H9 (cell line): ENCODE measurements around the gene TRIM24. TPM values are rescaled to one million over a fixed set of nuclear protein-coding genes. Genes with fewer than 3 reads are reported as not detected.

Experiments
- DNase-seq: peaks from one replicate; pipeline ENCODE4 v3.0.0-alpha.2; 2017
- H2AFZ ChIP-seq: one replicate; pipeline ENCODE4 v1.6.1; 2013; ENCODE audit warnings: mild to moderate bottlenecking, low read length, control low read depth, moderate library complexity
- H2AK5ac ChIP-seq: 2 replicates; pipeline ENCODE4 v1.6.1; 2013; ENCODE audit warnings: low read length, control low read depth, mixed read lengths; ENCODE audit not compliant: insufficient read length
- H2BK120ac ChIP-seq: one replicate; pipeline ENCODE4 v1.6.1; 2013; ENCODE audit warnings: low read depth, mild to moderate bottlenecking, low read length, control low read depth, inconsistent platforms; ENCODE audit not compliant: poor library complexity, severe bottlenecking
- H2BK12ac ChIP-seq: 2 replicates; pipeline ENCODE4 v1.6.1; 2013; ENCODE audit warnings: low read length, control low read depth, mixed read lengths, low read depth; ENCODE audit not compliant: insufficient read length
- H2BK15ac ChIP-seq: 2 replicates; pipeline ENCODE4 v1.6.1; 2013; ENCODE audit warnings: low read depth, low read length, control low read depth
- H2BK20ac ChIP-seq: one replicate; pipeline ENCODE4 v1.6.1; 2013; ENCODE audit warnings: low read depth, mild to moderate bottlenecking, low read length, control low read depth, inconsistent platforms; ENCODE audit not compliant: poor library complexity, severe bottlenecking
- H2BK5ac ChIP-seq: 2 replicates; pipeline ENCODE4 v1.6.1; 2013; ENCODE audit warnings: low read length, control low read depth, mixed read lengths; ENCODE audit not compliant: insufficient read length
- H3K14ac ChIP-seq: 2 replicates; pipeline ENCODE4 v1.6.1; 2013; ENCODE audit warnings: low read length, control low read depth; ENCODE audit not compliant: insufficient read depth
- H3K18ac ChIP-seq: 2 replicates; pipeline ENCODE4 v1.6.1; 2013; ENCODE audit warnings: low read depth, mild to moderate bottlenecking, mixed read lengths, low read length, control low read depth; ENCODE audit not compliant: insufficient read length
- H3K23ac ChIP-seq: 2 replicates; pipeline ENCODE4 v1.6.1; 2013; ENCODE audit warnings: low read length, control low read depth, mixed read lengths, low read depth; ENCODE audit not compliant: insufficient read length
- H3K23me2 ChIP-seq: 2 replicates; pipeline ENCODE4 v1.6.1; 2013; ENCODE audit warnings: low read depth, mild to moderate bottlenecking, mixed read lengths, low read length, control low read depth; ENCODE audit not compliant: insufficient read length, poor library complexity, severe bottlenecking
- H3K27ac ChIP-seq: 2 replicates; pipeline ENCODE4 v1.5.1; 2013; ENCODE audit warnings: low read length, control low read depth, mixed read lengths, low read depth; ENCODE audit not compliant: insufficient read length
- H3K27me3 ChIP-seq: 2 replicates; pipeline ENCODE4 v1.6.1; 2013; ENCODE audit warnings: low read length, control low read depth, inconsistent platforms; ENCODE audit not compliant: insufficient read depth
- H3K4ac ChIP-seq: 2 replicates; pipeline ENCODE4 v1.6.1; 2013; ENCODE audit warnings: low read depth, mild to moderate bottlenecking, control low read depth, inconsistent platforms, low read length, moderate library complexity
- H3K4me1 ChIP-seq: 2 replicates; pipeline ENCODE4 v1.6.1; 2013; ENCODE audit warnings: low read length, control low read depth, inconsistent platforms; ENCODE audit not compliant: insufficient read depth
- H3K4me2 ChIP-seq: 2 replicates; pipeline ENCODE4 v1.6.1; 2013; ENCODE audit warnings: low read length, control low read depth, mixed read lengths; ENCODE audit not compliant: insufficient read length, insufficient read depth
- H3K56ac ChIP-seq: 2 replicates; pipeline ENCODE4 v1.6.1; 2013; ENCODE audit warnings: low read depth, mild to moderate bottlenecking, mixed read lengths, low read length, control low read depth; ENCODE audit not compliant: insufficient read length
- H3K79me1 ChIP-seq: 2 replicates; pipeline ENCODE4 v1.6.1; 2013; ENCODE audit warnings: low read depth, mild to moderate bottlenecking, moderate library complexity, low read length, control low read depth, inconsistent platforms; ENCODE audit not compliant: insufficient read depth, poor library complexity, severe bottlenecking
- H3K79me2 ChIP-seq: 2 replicates; pipeline ENCODE4 v1.6.1; 2013; ENCODE audit warnings: low read length, control low read depth, inconsistent platforms; ENCODE audit not compliant: insufficient read depth
- H3K9ac ChIP-seq: 2 replicates; pipeline ENCODE4 v1.6.1; 2013; ENCODE audit warnings: low read length, control low read depth, mixed read lengths; ENCODE audit not compliant: insufficient read length; ENCODE audit errors: extremely low read depth
- H3K9me3 ChIP-seq: one replicate; pipeline ENCODE4 v1.6.1; 2013; ENCODE audit warnings: low read depth, low read length, inconsistent platforms; ENCODE audit not compliant: control insufficient read depth
- H3T11ph ChIP-seq: one replicate; pipeline ENCODE4 v1.6.1; 2013; ENCODE audit warnings: mild to moderate bottlenecking, low read length, control low read depth, inconsistent platforms
- H4K20me1 ChIP-seq: one replicate; pipeline ENCODE4 v1.6.1; 2013; ENCODE audit not compliant: control insufficient read depth, insufficient read length, insufficient read depth
- H4K5ac ChIP-seq: 2 replicates; pipeline ENCODE4 v1.6.1; 2013; ENCODE audit warnings: low read depth, mild to moderate bottlenecking, mixed read lengths, low read length, control low read depth; ENCODE audit not compliant: insufficient read length
- H4K8ac ChIP-seq: replicated peaks from 2 replicates; pipeline ENCODE4 v1.6.1; 2013; ENCODE audit warnings: low read length, control low read depth, mixed read lengths, low read depth; ENCODE audit not compliant: insufficient read length
- H4K91ac ChIP-seq: 2 replicates; pipeline ENCODE4 v1.6.1; 2013; ENCODE audit warnings: low read depth, mild to moderate bottlenecking, moderate library complexity, mixed read lengths, low read length, control low read depth; ENCODE audit not compliant: insufficient read length
- H3K27ac Mint-ChIP-seq, 3 experiments: 2 replicates in 2 of 3; 3 replicates in 1 of 3; pipeline ENCODE4 v1.8.0; 2020 to 2021; ENCODE audit warnings: mixed read lengths in 3 of 3, mild to moderate bottlenecking in 1 of 3, moderate library complexity in 1 of 3
- H3K27me3 Mint-ChIP-seq: 2 replicates; pipeline ENCODE4 v1.8.0; 2021; ENCODE audit warnings: low read depth, mild to moderate bottlenecking, moderate library complexity, mixed read lengths
- H3K36me3 Mint-ChIP-seq, 3 experiments: 2 replicates in 2 of 3; 3 replicates in 1 of 3; pipeline ENCODE4 v1.8.0; 2020 to 2021; ENCODE audit warnings: low read depth in 3 of 3, mixed read lengths in 3 of 3; ENCODE audit not compliant: insufficient read depth in 1 of 3
- H3K4me1 Mint-ChIP-seq, 2 experiments: 2 replicates each; pipeline ENCODE4 v1.8.0; 2020; ENCODE audit warnings: mixed read lengths in 2 of 2
- H3K4me3 Mint-ChIP-seq, 2 experiments: 2 replicates in 1 of 2; 3 replicates in 1 of 2; pipeline ENCODE4 v1.8.0; 2020 to 2021; ENCODE audit warnings: mild to moderate bottlenecking in 2 of 2, mixed read lengths in 2 of 2, moderate library complexity in 1 of 2
- H3K9me3 Mint-ChIP-seq, 2 experiments: 2 replicates in 1 of 2; 3 replicates in 1 of 2; pipeline ENCODE4 v1.8.0; 2020; ENCODE audit warnings: mild to moderate bottlenecking in 2 of 2, mixed read lengths in 2 of 2, moderate library complexity in 1 of 2
- CTCF ChIP-seq: fragments of 200-600 bp; sonication (generic); conservative IDR thresholded peaks from 3 replicates; pipeline ENCODE4 v1.8.0; 2021; ENCODE audit warnings: antibody characterized with exemption, mild to moderate bottlenecking
- WGBS: extraction: QIAGEN DNeasy Blood & Tissue Kit; methylation state at CpG from one replicate; pipeline ENCODE4 v1.1.7; 2013; ENCODE audit warnings: missing lambda C conversion rate, low lambda C conversion rate, mixed read lengths; ENCODE audit not compliant: insufficient read length; ENCODE audit errors: extremely low coverage; 5-methylcytosine and 5-hydroxymethylcytosine counted together
- total RNA-seq: library from RNA; stranded (reverse); gene quantifications from 2 replicates; pipeline ENCODE4 v1.2.1, GENCODE V29; 2021

TRIM24 gene
- total RNA-seq, 1 experiment from 2014 or later = 260 TPM

DNA sequence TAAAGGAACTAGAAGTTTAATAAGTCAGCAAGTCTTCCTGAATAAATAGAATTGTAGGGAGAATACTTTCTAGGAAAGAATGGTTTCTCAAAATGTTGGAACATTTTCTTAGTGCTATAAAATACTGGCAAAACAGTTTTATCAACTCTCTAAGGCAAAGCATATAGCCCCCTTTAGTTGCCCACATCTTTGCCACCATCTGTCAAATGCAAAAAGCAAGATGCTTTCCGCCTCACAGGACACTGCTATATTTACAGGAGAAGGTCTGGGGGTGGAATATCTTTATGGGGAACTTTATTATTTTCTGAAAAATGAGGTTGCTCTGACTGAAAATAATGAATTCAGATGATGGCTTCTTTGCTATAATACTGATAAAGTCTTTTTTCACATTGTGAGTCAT is 162.8 kb downstream of the TRIM24 start:
- Mint-ChIP-seq H3K9me3 (no peaks in the 10 kb centered on the region), H3K36me3 (no peaks in the 10 kb centered on the region), H3K27ac (no peak overlapping the region), H3K27me3 (no peaks in the 10 kb centered on the region), H3K4me1 (peaks cover 10 to 12% of the 10 kb centered on the region in 2 experiments), H3K4me3 (no peak overlapping the region)
- Histone ChIP-seq H2BK20ac (no peak overlapping the region), H3K18ac (no peak overlapping the region), H3K79me2 (no peaks in the 10 kb centered on the region), H3K23me2 (no peaks in the 10 kb centered on the region), H3K79me1 (no peaks in the 10 kb centered on the region), H3K4me1 (peaks cover 4% of the 10 kb centered on the region; the same call in 1 of the 2 replicates), H3T11ph (no peak overlapping the region), H3K23ac (no peak overlapping the region), H2BK15ac (no peak overlapping the region), H3K9me3 (no peaks in the 10 kb centered on the region), H2BK120ac (no peak overlapping the region), H3K9ac (no peak overlapping the region), H3K4ac (no peak overlapping the region), H3K56ac (no peak overlapping the region), H3K4me2 (no peak overlapping the region), H4K20me1 (no peaks in the 10 kb centered on the region), H3K14ac (no peak overlapping the region), H4K5ac (no peak overlapping the region), H2AFZ (no peak overlapping the region), H4K91ac (no peak overlapping the region), H2AK5ac (no peak overlapping the region), H2BK12ac (no peak overlapping the region), H3K27me3 (no peaks in the 10 kb centered on the region), H2BK5ac (no peak overlapping the region), H3K27ac (no peak overlapping the region), H4K8ac (no peak overlapping the region)
- no CpG with 5 or more reads among the region's 1 CpG for WGBS
- DNase-seq = no peak
- TF ChIP-seq CTCF = no peak
